HL-60 (cell line): ENCODE measurements around the gene COL19A1.
"Not testable (repeated sequence)": the region's sequence is repeated elsewhere in the genome, so short reads cannot be mapped to it uniquely, and the experiment has no call there.

Source experiments
- DNase-seq, 2 experiments: peaks; one replicate each; pipeline ENCODE4 v3.0.0-alpha.2; 2010 to 2020; ENCODE audit warnings: low read depth in 1 of 2, low spot score in 1 of 2
- H3K27ac ChIP-seq: fragments of 250-450 bp; sonication (Bioruptor Pico); replicated peaks from 2 replicates; pipeline ENCODE4 v1.5.1; 2020; ENCODE audit warnings: mild to moderate bottlenecking, moderate library complexity
- H3K27me3 ChIP-seq: fragments of 250-450 bp; sonication (Bioruptor Pico); 2 replicates; pipeline ENCODE4 v1.5.1; 2021; ENCODE audit warnings: mild to moderate bottlenecking, moderate library complexity; ENCODE audit not compliant: insufficient read depth, poor library complexity, severe bottlenecking
- H3K4me3 ChIP-seq: replicated peaks from 2 replicates; pipeline ENCODE4 v1.5.1; 2011; ENCODE audit warnings: mild to moderate bottlenecking, control low read depth, low read length; ENCODE audit not compliant: insufficient read depth
- GABPA ChIP-seq: IDR thresholded peaks from 2 replicates; pipeline ENCODE4 v1.6.1; 2012; ENCODE audit warnings: low read depth
- POLR2AphosphoS5 ChIP-seq: IDR thresholded peaks from 2 replicates; pipeline ENCODE4 v1.6.1; 2012; ENCODE audit warnings: low read depth
- REST ChIP-seq: IDR thresholded peaks from 2 replicates; pipeline ENCODE4 v1.6.1; 2012; ENCODE audit warnings: low read depth; ENCODE audit not compliant: insufficient replicate concordance
- SPI1 ChIP-seq: IDR thresholded peaks from 2 replicates; pipeline ENCODE4 v1.6.1; 2012; ENCODE audit warnings: low read depth, mild to moderate bottlenecking, borderline replicate concordance
- TF ChIP-seq, protein P1 (sequence below): IDR thresholded peaks from one replicate; pipeline ENCODE4 v1.5.1; 2011; ENCODE audit warnings: low read length, control low read depth, inconsistent platforms; ENCODE audit not compliant: insufficient read depth

The COL19A1 gene

GRCh38 chr6:70008189-70008588, 141.8 kb downstream of the COL19A1 start:
- no peak for DNase-seq
- Histone ChIP-seq H3K27me3 (no peaks in the 10 kb centered on the region), H3K4me3 (no peak overlapping the region), H3K27ac (no peak overlapping the region)
- TF ChIP-seq, protein P1, sequence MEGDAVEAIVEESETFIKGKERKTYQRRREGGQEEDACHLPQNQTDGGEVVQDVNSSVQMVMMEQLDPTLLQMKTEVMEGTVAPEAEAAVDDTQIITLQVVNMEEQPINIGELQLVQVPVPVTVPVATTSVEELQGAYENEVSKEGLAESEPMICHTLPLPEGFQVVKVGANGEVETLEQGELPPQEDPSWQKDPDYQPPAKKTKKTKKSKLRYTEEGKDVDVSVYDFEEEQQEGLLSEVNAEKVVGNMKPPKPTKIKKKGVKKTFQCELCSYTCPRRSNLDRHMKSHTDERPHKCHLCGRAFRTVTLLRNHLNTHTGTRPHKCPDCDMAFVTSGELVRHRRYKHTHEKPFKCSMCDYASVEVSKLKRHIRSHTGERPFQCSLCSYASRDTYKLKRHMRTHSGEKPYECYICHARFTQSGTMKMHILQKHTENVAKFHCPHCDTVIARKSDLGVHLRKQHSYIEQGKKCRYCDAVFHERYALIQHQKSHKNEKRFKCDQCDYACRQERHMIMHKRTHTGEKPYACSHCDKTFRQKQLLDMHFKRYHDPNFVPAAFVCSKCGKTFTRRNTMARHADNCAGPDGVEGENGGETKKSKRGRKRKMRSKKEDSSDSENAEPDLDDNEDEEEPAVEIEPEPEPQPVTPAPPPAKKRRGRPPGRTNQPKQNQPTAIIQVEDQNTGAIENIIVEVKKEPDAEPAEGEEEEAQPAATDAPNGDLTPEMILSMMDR: no peak
- TF ChIP-seq SPI1 (no peak), POLR2AphosphoS5 (no peak), GABPA (no peak), REST (no peak)

DNA sequence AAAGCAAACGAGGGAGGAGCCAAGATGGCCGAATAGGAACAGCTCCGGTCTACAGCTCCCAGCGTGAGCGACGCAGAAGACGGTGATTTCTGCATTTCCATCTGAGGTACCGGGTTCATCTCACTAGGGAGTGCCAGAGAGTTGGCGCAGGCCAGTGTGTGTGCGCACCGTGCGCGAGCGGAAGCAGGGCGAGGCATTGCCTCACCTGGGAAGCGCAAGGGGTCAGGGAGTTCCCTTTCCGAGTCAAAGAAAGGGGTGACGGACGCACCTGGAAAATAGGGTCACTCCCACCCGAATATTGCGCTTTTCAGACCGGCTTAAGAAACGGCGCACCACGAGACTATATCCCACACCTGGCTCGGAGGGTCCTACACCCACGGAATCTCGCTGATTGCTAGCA, 144.0 kb downstream of the COL19A1 start:
- H3K4me3 ChIP-seq, DNase-seq: not testable (repeated sequence)

GRCh38 chr6:70023201-70023600, 156.8 kb downstream of the COL19A1 start:
- H3K27ac ChIP-seq, H3K27me3 ChIP-seq, H3K4me3 ChIP-seq, DNase-seq: not testable (repeated sequence)

More for the DNA sequence above, 144.0 kb downstream of the COL19A1 start:
- not testable (repeated sequence) for H3K27ac ChIP-seq, H3K27me3 ChIP-seq

- Histone ChIP-seq H3K27me3 (no peaks in the 10 kb centered on the region), H3K4me3 (no peak overlapping the region), H3K27ac (no peak overlapping the region)
- no peak for DNase-seq
- TF ChIP-seq, protein P1: no peak
- TF ChIP-seq POLR2AphosphoS5 (no peak), GABPA (no peak), REST (no peak), SPI1 (no peak)
Observed at GRCh38 chr6:70028246-70028645, 161.9 kb downstream of the COL19A1 start.

DNA sequence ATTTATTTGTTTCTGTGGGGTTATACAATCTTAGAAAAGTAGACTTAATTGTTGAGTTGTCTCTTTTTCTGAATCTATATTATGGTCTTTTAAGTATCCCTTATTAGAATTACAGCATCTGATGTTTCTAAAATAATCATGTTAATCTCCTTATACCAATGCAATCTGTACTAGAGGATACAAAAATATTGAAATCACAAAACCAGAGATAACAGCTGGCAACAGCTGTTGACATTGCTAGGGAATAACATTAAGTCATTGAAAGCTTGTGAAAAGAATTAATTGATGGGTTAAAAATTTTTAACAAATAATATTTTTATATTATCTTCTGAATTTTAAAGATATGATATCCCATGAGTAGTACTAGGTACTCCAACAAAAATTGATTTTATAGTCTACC, 162.6 kb downstream of the COL19A1 start:
- H3K27ac ChIP-seq: no peak overlapping the region
- no peaks in the 10 kb centered on the region for H3K27me3 ChIP-seq
- H3K4me3 ChIP-seq: no peak overlapping the region
- DNase-seq: no peak
- TF ChIP-seq, protein P1: no peak
